ENCODE results near the gene UPP2.

DNA sequence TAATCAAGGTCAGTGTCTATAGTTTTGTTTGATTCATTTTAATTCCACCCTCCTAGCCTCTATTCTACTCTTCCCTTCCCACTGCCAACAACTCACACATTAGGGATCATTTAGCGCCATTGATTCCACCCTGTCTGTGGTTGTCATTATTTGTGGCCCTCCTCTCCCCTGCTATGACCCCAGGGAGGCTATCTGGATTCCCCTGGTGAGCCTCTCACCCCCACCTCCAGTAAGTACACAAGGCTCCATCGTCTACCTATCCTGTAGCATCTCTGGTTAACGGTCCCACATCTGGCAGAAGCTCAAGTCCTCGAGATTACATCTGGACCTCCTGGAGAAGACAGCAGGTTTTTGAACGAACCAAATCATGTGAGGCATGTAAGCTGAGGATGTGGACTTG, 27.4 kb downstream of the UPP2 start:
- TF ChIP-seq, protein P1, sequence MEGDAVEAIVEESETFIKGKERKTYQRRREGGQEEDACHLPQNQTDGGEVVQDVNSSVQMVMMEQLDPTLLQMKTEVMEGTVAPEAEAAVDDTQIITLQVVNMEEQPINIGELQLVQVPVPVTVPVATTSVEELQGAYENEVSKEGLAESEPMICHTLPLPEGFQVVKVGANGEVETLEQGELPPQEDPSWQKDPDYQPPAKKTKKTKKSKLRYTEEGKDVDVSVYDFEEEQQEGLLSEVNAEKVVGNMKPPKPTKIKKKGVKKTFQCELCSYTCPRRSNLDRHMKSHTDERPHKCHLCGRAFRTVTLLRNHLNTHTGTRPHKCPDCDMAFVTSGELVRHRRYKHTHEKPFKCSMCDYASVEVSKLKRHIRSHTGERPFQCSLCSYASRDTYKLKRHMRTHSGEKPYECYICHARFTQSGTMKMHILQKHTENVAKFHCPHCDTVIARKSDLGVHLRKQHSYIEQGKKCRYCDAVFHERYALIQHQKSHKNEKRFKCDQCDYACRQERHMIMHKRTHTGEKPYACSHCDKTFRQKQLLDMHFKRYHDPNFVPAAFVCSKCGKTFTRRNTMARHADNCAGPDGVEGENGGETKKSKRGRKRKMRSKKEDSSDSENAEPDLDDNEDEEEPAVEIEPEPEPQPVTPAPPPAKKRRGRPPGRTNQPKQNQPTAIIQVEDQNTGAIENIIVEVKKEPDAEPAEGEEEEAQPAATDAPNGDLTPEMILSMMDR (IDR thresholded peaks at IDR 0.05; ENCODE audit: low read depth, low read length), result no peak
- no peak for TF ChIP-seq EZH2phosphoT487 (IDR thresholded peaks at IDR 0.05; ENCODE audit: low read depth)

All from OCI-LY3 (cell line).